GM21786 (cell line): ENCODE results near the gene PROC.
A peak's percentile ranks its signal among the peaks of the same experiment; 100 is the strongest.
"Not testable (repeated sequence)": the region's sequence is repeated elsewhere in the genome, so short reads cannot be mapped to it uniquely, and the experiment has no call there.

Source experiments
- ATAC-seq: cut with Tn5 transposase; IDR thresholded peaks from one replicate; pipeline ENCODE4 v1.9.1; 2021; ENCODE audit not compliant: unreplicated experiment

The PROC gene

DNA sequence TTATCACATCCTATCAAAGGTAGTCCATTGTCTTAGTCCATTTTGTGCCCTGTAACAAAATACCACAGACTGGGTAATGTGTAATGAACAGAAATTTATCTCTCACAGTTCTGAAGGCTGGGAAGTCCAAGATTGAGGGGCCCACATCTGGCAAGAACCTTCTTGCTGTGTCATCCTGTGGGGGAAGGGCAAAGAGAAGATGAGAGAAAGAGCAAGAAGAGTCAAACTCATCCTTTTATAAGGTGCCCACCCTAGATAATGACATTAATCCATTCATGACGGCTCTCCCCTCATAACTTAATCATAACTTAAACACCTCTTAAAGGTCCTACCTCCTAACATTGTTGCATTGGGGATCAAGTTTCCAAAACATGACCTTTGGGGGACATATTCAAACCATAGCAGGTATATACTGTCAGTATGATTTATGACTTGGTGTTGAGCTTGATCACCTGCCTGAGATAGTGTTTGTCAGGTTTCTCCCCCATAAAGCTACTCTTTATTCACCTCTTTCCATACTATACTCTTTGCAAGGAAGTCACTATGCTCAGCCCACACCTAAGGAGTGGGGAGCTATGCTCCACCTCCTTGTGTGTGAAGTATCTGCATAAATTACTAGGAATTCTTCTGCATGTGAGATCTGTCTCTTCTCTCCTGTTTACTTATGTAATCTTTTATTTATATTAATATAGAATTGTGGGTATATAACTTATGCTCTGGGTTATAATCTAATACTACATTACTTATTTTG, 25.2 kb upstream of the PROC start:
- ATAC-seq: no peak

DNA sequence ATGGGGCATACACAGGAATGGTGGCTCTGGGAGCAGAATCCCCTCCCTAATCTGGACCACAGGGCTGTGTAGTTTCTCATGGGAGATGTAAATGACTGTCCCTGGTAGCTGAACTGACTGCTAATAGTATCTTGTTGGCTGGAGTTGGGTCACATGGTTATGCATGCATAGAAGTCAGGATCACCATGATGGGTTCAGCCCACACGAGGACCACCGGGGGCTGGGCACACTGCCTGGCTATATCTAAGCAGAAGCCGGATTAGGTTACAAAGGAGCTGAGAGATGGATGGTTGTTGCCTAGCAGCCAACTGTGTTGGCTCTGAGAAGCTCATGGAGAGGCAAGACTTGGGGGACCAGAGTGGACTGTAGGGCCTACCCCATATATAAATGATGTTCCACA, 23.7 kb upstream of the PROC start:
- ATAC-seq: no peak

DNA sequence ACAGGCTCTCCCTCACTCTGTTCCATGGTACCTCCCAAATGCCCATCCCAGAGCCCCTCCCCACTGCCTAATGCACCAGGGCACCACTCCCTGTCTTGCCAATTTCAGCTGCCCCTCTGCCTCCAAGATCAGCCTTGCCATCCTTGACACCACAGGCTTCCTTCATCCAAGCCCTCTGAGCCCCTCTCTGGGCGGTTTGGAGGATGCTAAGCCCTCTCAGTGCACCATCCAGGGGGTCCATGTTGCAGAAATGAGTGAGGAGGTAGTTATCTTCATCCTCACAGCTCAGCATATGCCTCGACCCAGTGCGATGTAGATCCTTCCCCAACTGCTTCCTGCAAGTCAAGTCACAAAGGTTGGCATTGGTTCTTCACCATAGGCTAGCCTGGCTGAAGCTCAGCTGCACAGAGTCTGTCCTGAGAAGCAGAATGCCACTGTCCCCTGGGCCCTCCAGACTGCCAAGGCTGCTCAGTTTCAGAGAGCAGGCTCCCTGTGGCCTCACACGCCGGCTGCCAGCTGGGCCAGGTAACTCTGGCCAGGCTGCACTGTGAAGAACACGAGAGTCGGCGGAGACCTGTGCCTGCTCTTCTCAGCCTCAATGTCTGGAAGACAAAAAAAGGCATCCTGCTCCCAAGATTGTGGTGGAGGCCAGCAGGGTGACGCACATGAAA, 20.5 kb upstream of the PROC start:
- no peak for ATAC-seq

GRCh38 chr2:127398239-127398590, 20.0 kb upstream of the PROC start:
- peak; percentile 77 for ATAC-seq

GRCh38 chr2:127400533-127400896, 17.7 kb upstream of the PROC start:
- no peak for ATAC-seq

GRCh38 chr2:127400897-127401756, 17.1 kb upstream of the PROC start:
- ATAC-seq: no peak

DNA sequence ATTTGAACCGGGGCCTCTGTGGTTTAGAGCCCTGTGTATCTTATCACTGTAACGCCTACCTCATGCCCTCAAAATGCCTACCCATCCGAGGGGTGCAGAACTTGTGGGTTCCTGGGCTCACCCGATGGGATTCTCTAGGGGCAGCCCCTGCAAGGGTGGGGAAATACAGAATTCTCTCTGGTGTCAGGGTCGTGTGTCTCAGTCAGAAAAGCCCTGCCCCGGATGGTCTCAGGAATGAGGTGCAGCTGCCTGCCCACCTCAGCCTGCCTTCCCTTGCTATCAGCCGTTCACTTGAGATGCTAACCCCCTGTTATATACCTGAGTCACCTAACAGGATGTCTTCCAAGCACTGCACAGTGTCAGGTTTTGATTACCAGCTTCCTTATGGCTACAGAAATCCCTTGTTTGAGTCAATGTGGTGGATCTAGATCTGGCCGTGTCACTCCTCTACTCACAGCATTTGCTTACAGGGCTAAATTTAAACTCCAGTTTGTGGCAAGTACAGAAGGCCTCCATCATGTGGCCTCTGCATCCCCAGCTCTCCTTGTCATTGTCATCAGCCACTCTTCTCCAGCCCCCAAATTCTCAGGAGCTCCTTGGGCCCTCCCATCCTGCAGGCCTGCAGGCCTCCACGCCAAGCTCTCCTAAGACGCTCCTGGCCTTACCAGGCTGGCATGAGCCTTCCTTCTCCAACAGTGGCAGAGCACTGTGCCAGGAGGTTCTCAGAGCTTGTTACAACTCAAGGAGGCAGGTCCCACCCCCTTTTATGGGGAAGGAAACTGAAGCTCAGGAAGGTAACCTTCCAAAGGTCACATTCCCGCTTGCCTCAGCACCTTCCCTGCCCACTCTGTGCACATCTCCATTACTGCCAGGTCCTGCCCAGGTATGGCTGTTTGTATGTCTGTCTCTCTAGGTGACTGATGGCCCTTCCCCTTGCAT, 16.2 kb upstream of the PROC start:
- ATAC-seq: no peak

DNA sequence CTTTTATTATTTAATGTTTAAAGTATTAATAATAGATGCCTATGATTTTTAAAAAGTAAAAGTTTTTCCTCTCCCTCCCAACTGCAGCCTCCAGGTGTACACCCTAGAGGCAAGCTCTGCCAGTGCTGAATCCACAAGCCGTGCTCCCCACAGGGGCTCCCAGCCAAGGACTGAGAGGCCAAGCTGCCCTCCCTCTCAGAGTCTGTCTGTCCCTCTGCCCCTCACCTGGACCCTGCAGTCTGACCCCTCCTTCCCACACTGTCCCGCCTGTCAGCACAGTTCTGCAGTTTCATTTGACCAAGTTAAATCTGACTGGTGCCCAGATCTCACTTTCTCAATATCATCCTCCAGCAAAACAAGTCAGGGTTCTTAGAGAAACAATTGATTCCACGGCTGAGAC, 14.8 kb upstream of the PROC start:
- ATAC-seq: no peak

DNA sequence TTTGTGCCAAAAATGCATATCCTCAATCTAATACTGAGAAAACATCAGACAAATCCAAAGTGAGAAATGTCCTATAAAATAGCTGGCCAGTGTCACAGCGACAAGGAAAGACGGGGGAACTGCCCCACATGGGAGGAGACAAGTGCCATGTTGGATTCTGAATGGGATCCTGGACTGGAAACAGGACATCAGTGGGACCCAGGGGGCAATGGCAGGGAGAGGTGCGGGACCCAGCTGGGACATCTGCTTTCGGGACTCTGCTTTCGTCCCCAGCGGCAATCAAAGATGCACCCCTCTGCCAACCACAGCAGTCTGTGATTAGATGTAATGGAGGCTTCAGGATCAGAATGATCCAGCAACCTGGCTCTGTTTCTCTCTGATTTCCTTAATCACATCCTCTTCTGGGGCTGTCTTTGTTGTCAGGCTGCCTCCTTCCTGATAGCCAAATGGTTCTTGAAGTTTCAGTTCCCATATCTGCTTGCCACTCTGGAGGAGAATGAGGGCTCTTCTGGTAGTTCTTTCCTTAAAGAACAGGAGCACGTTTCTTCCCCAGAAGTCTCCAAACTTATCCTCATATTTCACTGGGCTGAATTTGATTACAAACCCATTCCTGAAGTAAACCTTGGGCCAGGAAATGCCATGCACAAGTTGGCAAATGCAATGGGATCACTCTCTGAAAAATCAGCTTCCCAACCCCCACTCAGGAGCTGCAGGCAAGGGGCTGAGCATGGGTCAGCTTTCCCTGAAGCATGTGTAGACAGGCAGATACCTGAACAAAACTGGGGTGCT, 13.6 kb upstream of the PROC start:
- no peak for ATAC-seq

GRCh38 chr2:127405255-127405610, 13.0 kb upstream of the PROC start:
- ATAC-seq: no peak

- no peak for ATAC-seq
Observed at GRCh38 chr2:127406454-127406853, 11.8 kb upstream of the PROC start.

DNA sequence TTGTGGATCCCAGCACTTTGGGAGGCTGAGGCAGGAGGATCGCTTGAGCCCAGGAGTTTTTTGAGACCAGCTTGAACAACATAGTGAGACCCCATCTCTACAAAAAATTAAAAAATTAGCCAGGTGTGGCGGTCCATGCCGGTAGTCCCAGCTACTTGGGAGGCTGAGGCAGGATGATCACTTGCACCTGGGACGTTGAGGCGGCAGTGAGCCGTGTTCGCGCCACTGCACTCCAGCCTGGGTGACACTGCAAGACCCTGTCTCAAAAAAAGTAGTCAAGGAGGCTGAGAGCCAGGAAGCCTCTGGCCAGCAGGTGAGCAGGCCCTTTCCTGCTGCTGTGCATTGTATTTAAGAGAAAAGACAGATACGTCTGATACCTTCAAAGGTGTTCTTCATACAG, 11.1 kb upstream of the PROC start:
- no peak for ATAC-seq

DNA sequence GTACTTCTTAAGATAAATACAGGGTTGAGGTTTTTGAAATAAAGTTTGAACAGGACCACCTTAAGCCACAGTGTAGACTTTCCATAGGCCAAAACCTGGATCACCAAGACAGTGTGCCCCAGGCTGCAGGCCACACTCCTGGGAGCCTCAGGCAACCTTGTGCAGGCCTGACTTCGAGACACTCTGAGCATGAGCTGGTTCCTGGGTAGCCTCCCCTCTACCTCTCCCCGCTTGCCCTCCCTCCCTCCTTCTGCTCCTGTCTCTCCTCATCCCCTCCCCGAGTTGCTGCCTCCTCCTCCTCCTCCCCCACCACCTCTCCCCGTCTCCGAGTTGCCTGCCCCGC, 10.6 kb upstream of the PROC start:
- ATAC-seq: no peak

DNA sequence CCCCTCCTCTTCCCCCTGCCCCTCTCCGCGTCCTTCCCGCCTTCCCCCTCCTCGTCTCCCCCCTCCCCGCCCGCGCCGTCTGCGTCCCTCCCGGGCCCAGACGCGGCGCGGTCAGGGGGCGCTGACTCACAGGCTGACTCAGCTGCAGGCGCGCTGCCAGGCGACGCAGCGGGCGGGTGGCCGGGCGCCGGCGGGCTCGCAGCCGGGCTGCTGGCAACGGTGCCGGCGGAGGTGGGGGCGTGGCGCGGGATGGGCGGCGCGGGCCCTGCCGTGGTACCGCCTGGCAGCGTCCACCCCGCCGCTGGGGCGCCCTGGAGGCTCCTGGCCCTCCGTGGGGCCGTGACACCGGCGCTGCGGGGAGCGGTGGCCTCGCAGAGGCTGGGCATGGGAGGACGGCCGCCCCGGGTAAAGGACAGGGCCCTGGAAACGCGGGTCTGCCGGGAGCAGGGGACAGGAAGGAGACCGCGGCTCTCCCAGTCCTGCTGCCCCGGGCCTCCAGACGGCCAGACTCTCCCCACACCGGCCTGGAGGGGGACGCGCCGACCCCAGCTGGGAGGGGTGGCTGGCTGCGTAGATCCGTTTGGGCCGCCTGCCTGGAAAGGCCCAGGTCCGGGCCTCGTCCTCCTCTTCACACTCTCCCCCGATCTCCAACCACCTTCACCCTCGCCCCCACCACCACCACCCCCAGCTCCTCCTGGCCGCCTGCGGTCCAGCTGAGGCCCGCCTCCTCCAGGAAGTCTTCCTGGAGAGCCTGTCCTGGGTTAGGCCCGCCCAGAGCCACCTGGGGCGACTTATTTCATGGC, 10.0 kb upstream of the PROC start:
- peak; percentile 60 for ATAC-seq

GRCh38 chr2:127408807-127409099, 9.5 kb upstream of the PROC start:
- ATAC-seq: no peak

GRCh38 chr2:127409716-127410115, 8.5 kb upstream of the PROC start:
- not testable (repeated sequence) for ATAC-seq

DNA sequence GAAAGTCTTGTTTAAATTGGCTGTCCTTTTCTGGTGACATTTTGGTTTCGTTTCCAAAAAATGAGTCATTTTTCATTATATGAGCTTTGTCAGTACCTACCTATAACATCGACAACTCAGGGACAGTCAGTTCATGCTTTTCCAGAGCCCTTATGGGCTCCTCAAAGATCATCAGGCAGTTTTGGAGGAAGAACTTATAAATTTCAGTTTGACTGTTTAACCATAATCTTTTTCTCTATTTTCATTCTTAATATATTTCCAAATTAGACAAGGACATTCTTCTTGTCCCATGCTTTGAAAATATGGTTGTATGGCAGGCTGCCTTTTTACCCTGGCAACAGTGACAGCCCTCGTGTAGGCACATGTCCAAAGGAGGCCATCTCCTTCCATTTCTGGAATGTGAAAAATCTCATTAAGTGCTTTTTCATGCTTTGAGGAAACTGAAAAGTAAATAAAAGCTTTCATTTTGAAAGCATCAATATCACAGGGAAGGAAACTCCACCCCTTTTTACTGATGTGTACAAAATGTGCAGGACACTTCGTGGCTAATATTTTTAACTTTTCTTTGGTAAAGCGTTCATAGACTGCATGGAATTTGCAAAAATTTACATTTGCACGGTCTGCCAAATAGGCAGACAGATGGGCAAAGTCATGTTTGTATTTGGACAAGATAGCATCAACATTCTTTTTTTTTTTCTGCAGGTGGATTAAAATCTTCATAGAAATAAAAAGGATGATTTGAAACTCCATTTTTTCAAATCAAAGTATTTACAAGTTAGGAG, 7.2 kb upstream of the PROC start:
- ATAC-seq: peak; percentile 59

DNA sequence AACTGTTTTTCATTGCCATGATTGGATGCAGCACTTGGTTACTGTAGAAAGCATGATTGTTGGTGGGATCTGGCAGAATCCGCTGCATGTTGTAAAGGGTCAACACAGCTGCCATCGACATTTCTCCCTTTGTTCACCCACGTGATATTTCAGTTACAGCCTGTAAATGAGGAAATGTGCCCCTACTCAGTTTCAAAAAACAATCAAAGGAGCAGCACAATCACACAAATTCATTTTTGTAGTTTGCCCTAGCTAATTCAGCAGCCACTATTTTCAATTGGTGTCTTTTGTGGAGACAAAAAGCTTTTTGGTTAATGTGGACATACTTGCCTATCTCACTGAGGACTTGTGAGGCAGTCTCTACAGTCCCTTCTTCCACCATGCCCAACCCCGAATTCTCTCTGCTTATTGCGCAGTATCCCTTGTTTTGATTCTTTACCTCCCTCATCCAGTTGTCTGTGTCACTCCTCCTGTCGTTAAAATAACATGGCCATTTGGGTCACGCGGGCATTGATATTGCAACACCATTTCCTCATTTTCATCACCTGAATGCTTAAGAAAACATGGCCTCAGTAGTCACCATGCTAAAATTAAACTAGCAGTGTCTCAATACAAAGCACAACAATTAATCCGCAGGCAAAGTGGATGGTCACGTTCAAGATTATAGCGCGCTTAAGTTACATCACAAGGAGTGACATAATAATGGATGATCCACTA, 6.4 kb upstream of the PROC start:
- ATAC-seq: no peak
